Stimulated activated naive CD8-positive, alpha-beta T cell treated with anti-CD3 and anti-CD28 coated beads, Interleukin-15, Interleukin-2, amounts not matched to agents 100 ng/mL and 50 ng/mL, for 24 hours (primary cell): ENCODE measurements around the gene NR2C2.
A peak's percentile ranks its signal among the peaks of the same experiment; 100 is the strongest.
"Not testable (repeated sequence)": the region's sequence is repeated elsewhere in the genome, so short reads cannot be mapped to it uniquely, and the experiment has no call there.

Experiments used
- H3K27ac Mint-ChIP-seq: one replicate; pipeline ENCODE4 v1.8.0; 2021; ENCODE audit warnings: mild to moderate bottlenecking, mixed read lengths
- H3K27me3 Mint-ChIP-seq: one replicate; pipeline ENCODE4 v1.8.0; 2021; ENCODE audit warnings: mixed read lengths
- H3K36me3 Mint-ChIP-seq: one replicate; pipeline ENCODE4 v1.8.0; 2021; ENCODE audit warnings: low read depth, mixed read lengths
- H3K4me1 Mint-ChIP-seq: one replicate; pipeline ENCODE4 v1.8.0; 2021; ENCODE audit warnings: low read depth, mixed read lengths
- H3K4me3 Mint-ChIP-seq: one replicate; pipeline ENCODE4 v1.8.0; 2021; ENCODE audit warnings: mild to moderate bottlenecking, mixed read lengths
- H3K9me3 Mint-ChIP-seq: one replicate; pipeline ENCODE4 v1.8.0; 2021; ENCODE audit warnings: mixed read lengths

NR2C2 gene

DNA sequence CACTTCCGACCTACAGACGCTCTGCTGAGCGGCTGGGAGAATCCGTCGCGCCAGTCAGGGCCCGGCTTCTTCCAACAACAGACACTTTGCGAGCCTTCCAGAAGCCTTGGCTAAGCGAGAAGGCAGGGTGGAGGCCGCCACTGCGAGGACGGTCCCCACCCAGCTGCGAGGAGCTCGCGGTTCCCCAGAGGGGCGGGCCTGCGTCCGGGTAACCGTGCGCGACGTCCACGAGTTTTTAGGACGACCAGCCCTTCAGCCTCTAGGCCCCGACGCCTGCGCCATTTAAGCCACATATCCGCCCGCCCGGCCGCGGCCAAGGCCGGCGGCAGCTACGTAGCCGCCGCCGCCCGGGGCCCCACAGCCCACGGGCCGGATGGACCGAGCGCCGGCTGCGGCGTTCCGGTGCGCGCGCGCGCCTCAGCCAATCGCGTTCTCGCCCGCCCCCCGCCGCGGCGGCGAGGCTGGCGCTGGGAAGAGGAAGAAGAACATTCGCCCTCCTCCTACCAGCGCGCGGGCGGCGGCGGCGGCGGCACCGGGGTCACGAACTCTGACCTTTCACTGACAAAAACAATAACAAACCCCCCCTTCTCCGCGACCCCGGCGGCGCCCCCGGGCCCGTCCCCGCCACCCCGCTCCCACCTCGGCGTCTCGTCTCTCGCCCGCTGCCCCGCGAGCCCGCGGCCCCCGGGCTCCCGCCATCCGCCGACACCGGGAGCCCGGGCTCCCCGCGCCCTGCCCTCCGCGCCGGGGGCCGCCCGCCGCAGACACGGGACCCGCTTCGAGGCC is at the start of gene NR2C2:
TSS of gene NR2C2 (plus strand) at position 484 of the 786 bp plus-strand sequence. CDS start 56,332 bp downstream, outside the sequence.
- Mint-ChIP-seq H3K4me1 (peaks cover 50% of the 10 kb centered on the region), H3K27ac (peak within 1 kb of the TSS; percentile 99), H3K4me3 (peak within 1 kb of the TSS; percentile 98), H3K36me3 (peaks cover 47% of the 10 kb centered on the region), H3K27me3 (no peaks in the 10 kb centered on the region), H3K9me3 (no peaks in the 10 kb centered on the region)

DNA sequence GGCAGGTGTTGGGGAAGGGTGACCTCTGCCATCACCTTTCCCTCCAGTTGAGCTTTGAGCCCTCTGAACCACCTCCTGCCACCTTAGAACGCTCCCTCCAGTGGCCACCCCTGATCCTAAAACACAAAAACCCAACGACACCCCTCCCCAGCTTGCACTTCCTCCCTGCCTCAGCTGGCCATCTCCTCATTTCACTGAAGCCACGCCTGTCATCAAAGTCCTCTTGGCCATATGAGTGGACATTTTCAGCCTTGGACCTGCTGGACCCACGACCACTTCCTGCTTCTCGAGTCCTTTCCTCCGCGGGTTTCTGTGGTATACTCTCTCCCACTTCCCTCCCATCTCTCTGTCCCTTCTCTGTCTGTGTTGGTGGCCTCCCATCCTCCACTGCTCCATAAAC is 48.5 kb upstream of the NR2C2 start:
- no peaks in the 10 kb centered on the region for H3K9me3 Mint-ChIP-seq
- no peaks in the 10 kb centered on the region for H3K4me1 Mint-ChIP-seq
- H3K27me3 Mint-ChIP-seq, result peaks cover 4% of the 10 kb centered on the region
- no peak overlapping the region for H3K27ac Mint-ChIP-seq
- no peak overlapping the region for H3K4me3 Mint-ChIP-seq
- no peaks in the 10 kb centered on the region for H3K36me3 Mint-ChIP-seq

- Mint-ChIP-seq H3K27me3 (no peaks in the 10 kb centered on the region), H3K36me3 (no peaks in the 10 kb centered on the region), H3K4me1 (no peaks in the 10 kb centered on the region), H3K27ac (no peak overlapping the region), H3K9me3 (peaks cover 2% of the 10 kb centered on the region), H3K4me3 (no peak overlapping the region)
Observed at GRCh38 chr3:14899993-14900618, 47.3 kb upstream of the NR2C2 start.

DNA sequence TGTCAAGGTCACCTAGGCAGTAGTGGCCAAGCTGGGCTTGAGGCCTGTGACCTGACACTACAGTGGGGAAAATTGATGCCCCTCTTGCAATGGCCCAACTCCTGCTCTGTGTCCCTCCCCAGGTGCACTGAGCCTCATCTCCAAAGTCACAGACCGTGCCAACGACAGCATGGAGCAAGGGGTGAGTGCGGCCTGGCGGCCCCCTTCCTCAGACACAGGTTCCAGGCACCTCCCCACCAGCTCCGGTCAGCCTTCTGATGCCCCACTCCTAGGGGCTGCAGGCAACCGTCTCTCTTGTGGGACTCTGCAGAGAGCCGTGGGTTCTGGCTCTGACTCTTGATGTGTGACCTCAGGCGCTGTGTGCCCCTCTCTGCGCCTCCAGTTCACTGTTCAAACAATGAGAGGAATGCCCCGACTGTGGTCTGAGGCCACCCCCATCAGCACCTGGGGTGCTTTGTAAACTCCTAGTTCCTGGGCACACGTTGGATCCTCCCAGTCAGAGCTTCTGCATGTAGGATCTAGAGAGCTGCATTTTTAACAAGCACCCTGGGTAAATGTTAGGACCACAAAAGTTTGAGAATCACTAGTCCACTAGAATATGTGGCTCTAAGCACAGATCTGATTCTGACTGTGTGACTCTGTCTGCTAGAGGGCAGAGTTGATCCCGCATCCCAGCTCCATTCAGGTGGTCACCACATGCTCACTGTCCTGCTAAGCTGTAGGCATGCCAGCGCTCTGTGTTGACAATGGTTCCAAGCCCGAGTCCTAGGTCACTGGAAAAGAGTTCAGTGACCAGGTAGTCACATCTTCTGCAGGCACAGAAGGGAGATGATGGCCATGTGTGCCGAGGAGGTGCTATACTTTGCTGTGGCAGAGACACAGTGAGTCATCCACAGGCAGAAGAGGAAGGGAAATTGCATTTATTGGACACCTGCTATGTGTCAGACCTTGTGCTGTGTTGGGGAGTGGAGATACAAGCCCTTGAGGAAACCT is 46.2 kb upstream of the NR2C2 start:
- H3K36me3 Mint-ChIP-seq, result no peaks in the 10 kb centered on the region
- peaks cover 6% of the 10 kb centered on the region for H3K9me3 Mint-ChIP-seq
- H3K4me1 Mint-ChIP-seq, result no peaks in the 10 kb centered on the region
- H3K27ac Mint-ChIP-seq, result no peak overlapping the region
- no peak overlapping the region for H3K4me3 Mint-ChIP-seq
- H3K27me3 Mint-ChIP-seq, result no peaks in the 10 kb centered on the region

GRCh38 chr3:14902719-14903118 is 44.7 kb upstream of the NR2C2 start:
- H3K27me3 Mint-ChIP-seq, result no peaks in the 10 kb centered on the region
- H3K36me3 Mint-ChIP-seq, result no peaks in the 10 kb centered on the region

DNA sequence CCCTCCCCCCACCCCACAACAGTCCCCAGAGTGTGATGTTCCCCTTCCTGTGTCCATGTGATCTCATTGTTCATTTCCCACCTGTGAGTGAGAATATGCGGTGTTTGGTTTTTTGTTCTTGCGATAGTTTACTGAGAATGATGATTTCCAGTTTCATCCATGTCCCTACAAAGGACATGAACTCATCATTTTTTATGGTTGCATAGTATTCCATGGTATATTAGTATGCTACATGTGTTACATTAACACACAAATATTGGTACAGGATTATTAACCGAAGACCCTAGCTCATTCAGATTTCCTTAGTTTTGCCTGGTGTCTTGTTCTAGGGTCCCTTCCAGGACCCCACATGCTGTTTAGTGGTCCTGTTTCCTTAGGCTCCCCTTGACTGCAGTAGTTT is 43.9 kb upstream of the NR2C2 start:
- not testable (repeated sequence) for H3K4me3 Mint-ChIP-seq, H3K36me3 Mint-ChIP-seq, H3K9me3 Mint-ChIP-seq, H3K27me3 Mint-ChIP-seq, H3K4me1 Mint-ChIP-seq, H3K27ac Mint-ChIP-seq

More at GRCh38 chr3:14902719-14903118, 44.7 kb upstream of the NR2C2 start:
- Mint-ChIP-seq H3K27ac (no peak overlapping the region), H3K4me3 (no peak overlapping the region), H3K4me1 (no peaks in the 10 kb centered on the region), H3K9me3 (peaks cover 6% of the 10 kb centered on the region)

GRCh38 chr3:14905055-14905657 is 42.2 kb upstream of the NR2C2 start:
- Mint-ChIP-seq H3K36me3 (no peaks in the 10 kb centered on the region), H3K4me3 (no peak overlapping the region), H3K9me3 (peaks cover 6% of the 10 kb centered on the region), H3K27me3 (no peaks in the 10 kb centered on the region), H3K4me1 (no peaks in the 10 kb centered on the region), H3K27ac (no peak overlapping the region)

GRCh38 chr3:14906355-14906971 is 40.9 kb upstream of the NR2C2 start:
- Mint-ChIP-seq H3K4me3 (no peak overlapping the region), H3K4me1 (no peaks in the 10 kb centered on the region), H3K27ac (no peak overlapping the region), H3K36me3 (no peaks in the 10 kb centered on the region), H3K27me3 (no peaks in the 10 kb centered on the region), H3K9me3 (peaks cover 6% of the 10 kb centered on the region)

GRCh38 chr3:14907043-14907966 is 40.1 kb upstream of the NR2C2 start:
- Mint-ChIP-seq H3K9me3 (peaks cover 6% of the 10 kb centered on the region), H3K4me1 (no peaks in the 10 kb centered on the region), H3K4me3 (no peak overlapping the region), H3K36me3 (no peaks in the 10 kb centered on the region), H3K27ac (no peak overlapping the region), H3K27me3 (no peaks in the 10 kb centered on the region)

DNA sequence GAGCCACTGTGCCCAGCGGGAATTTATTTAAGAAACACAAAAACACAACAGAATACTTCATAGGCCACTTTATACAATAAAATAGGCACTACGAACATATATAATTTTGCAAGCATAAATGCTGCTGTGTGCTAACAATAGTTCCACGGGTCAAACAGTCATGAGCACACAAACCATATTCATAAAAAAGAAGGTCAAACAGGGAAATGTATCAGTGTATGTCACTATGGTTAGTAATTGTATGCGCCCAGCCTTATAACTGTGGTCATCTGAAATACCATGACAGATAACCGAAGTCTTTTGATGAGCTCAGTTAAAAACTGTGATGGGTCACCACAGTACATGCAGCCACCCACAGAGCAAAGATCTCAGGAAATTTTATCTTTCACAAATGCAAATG is 38.1 kb upstream of the NR2C2 start:
- Mint-ChIP-seq H3K27me3 (no peaks in the 10 kb centered on the region), H3K4me1 (no peaks in the 10 kb centered on the region), H3K4me3 (no peak overlapping the region), H3K36me3 (no peaks in the 10 kb centered on the region), H3K9me3 (peaks cover 6% of the 10 kb centered on the region), H3K27ac (no peak overlapping the region)

DNA sequence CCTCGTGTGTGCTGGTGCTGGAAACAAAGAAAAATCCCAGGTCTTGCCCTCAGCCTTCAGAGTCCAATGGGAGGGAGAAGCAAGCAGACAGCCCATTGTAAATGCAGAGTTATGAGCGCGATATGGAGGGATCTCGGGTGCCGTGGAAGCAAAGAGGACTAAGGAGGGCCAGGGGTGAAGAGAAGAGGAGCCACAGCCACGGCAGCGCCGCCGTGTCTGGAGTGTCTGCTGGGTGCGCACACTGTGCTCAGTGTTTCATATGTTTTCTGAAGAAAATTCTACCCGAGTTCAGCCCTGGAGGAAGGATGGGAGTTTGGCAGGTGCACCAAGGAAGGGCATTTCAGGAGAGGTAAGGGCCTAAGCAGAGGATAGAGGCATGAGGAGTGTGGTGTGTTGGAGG is 35.7 kb upstream of the NR2C2 start:
- H3K4me3 Mint-ChIP-seq, result no peak overlapping the region
- no peaks in the 10 kb centered on the region for H3K4me1 Mint-ChIP-seq
- H3K36me3 Mint-ChIP-seq, result no peaks in the 10 kb centered on the region
- H3K9me3 Mint-ChIP-seq, result no peaks in the 10 kb centered on the region
- no peaks in the 10 kb centered on the region for H3K27me3 Mint-ChIP-seq
- no peak overlapping the region for H3K27ac Mint-ChIP-seq

DNA sequence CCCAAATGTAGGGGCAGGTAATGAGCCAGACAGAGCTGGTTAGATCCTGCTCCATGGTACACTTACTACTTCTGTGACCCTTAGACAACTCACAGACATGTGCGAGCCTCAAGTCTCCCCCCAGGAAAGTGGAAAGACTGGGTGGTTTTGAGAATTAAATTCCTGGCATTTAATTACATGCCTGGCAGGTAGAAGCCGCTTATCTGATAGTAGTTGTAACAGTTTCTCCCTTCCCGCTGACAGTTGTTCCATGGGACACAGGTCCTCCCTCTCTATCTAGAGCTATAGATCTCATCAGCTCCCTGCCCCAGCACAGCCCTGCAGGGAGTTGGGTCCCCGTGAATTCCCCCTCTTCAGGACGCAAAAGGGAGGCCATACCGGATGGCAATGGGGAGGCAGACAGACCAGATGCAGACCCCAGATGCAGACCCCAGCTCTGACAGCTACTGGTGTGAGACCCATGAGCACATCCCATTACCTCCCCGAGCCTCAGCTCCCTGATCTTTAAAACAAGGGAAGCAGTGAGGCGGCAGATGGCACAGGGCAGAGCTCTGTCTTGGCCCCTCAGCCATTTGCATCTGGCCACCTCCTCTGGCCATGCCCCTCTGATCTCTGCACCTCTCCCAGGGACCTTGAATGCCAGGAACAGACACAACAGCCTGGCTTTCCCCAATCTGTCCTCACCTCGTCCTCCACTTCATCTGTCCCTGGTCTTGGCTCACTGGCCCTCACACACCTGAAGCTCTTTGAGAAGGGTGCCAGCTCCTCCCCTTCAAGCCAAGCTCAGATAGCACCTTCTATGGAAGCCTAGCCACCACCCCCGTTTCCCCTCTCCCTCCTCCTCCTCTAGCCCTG is 34.1 kb upstream of the NR2C2 start:
- Mint-ChIP-seq H3K4me3 (no peak overlapping the region), H3K27ac (no peak overlapping the region), H3K36me3 (no peaks in the 10 kb centered on the region), H3K4me1 (no peaks in the 10 kb centered on the region), H3K27me3 (no peaks in the 10 kb centered on the region), H3K9me3 (no peaks in the 10 kb centered on the region)
